SK-N-SH (cell line): ENCODE data around the gene MIS18A. TPM values are rescaled to one million over a fixed set of nuclear protein-coding genes. Genes with fewer than 3 reads are reported as not detected.

Experiments
- CTCF ChIA-PET: fragments of 300-600, 350-600 bp; formaldehyde crosslinking; extraction: SDS; loops from one replicate; lab custom pipeline; 2021; lab: Yijun Ruan, JAX
- POLR2A ChIA-PET: fragments of 350-600 bp; sonication (Branson Sonifier 250); formaldehyde crosslinking; extraction: SDS; loops from one replicate; lab custom pipeline; 2020; ENCODE audit warnings: antibody characterized with exemption, inconsistent platforms; lab: Yijun Ruan, JAX
- DNase-seq: peaks from one replicate; pipeline ENCODE4 v3.0.0; 2012
- H2AFZ ChIP-seq: fragments of 200-600 bp; sonication (generic); 2 replicates; pipeline ENCODE4 v1.8.1; 2016; ENCODE audit warnings: antibody characterized with exemption, mild to moderate bottlenecking, low read depth
- H3F3A ChIP-seq: fragments of 200-600 bp; sonication (generic); replicated peaks from 2 replicates; pipeline ENCODE3; 2016; ENCODE audit warnings: antibody characterized with exemption, mild to moderate bottlenecking; ENCODE audit not compliant: insufficient read depth
- H3K27ac ChIP-seq, 2 experiments: fragments of 200-500 bp in 1 of 2; fragments of 200-600 bp in 1 of 2; sonication (Bioruptor generic) in 1 of 2; sonication (generic), shearing (Covaris generic) in 1 of 2; 2 replicates each; pipeline versions ENCODE4 v1.5.1 to v1.6.1; 2014 to 2016; ENCODE audit warnings: low read depth in 2 of 2, inconsistent platforms in 1 of 2, low read length in 1 of 2, mild to moderate bottlenecking in 1 of 2, mixed read lengths in 1 of 2
- H3K27me3 ChIP-seq: fragments of 200-600 bp; sonication (generic), shearing (Covaris generic); 2 replicates; pipeline ENCODE4 v1.6.1; 2016; ENCODE audit warnings: mixed run types; ENCODE audit not compliant: insufficient read depth
- H3K36me3 ChIP-seq, 2 experiments: fragments of 200-500 bp in 1 of 2; fragments of 200-600 bp in 1 of 2; sonication (Bioruptor generic) in 1 of 2; sonication (generic) in 1 of 2; replicated peaks in 1 of 2; 2 replicates each; pipeline versions ENCODE3 to v1.5.1; 2014 to 2016; ENCODE audit warnings: low read length in 1 of 2, mild to moderate bottlenecking in 1 of 2; ENCODE audit not compliant: insufficient read depth in 2 of 2, control insufficient read depth in 1 of 2
- H3K4me1 ChIP-seq, 2 experiments: fragments of 200-500 bp in 1 of 2; fragments of 200-600 bp in 1 of 2; sonication (Bioruptor generic) in 1 of 2; sonication (generic), shearing (Covaris generic) in 1 of 2; 2 replicates each; pipeline versions ENCODE4 v1.5.1 to v1.6.1; 2014 to 2016; ENCODE audit warnings: low read depth in 1 of 2, low read length in 1 of 2, mixed run types in 1 of 2; ENCODE audit not compliant: insufficient read depth in 2 of 2, control insufficient read depth in 1 of 2
- H3K4me2 ChIP-seq: fragments of 200-600 bp; sonication (generic), shearing (Covaris generic); 2 replicates; pipeline ENCODE4 v1.6.1; 2017; ENCODE audit warnings: mixed run types
- H3K4me3 ChIP-seq, 2 experiments: fragments of 200-500 bp in 1 of 2; fragments of 200-600 bp in 1 of 2; sonication (Bioruptor generic) in 1 of 2; sonication (generic), shearing (Covaris generic) in 1 of 2; 2 replicates each; pipeline versions ENCODE4 v1.5.1 to v1.8.1; 2014 to 2016; ENCODE audit warnings: low read depth in 2 of 2, inconsistent platforms in 1 of 2, low read length in 1 of 2, mild to moderate bottlenecking in 1 of 2, mixed read lengths in 1 of 2, moderate library complexity in 1 of 2
- H3K79me2 ChIP-seq: fragments of 200-600 bp; sonication (generic); 2 replicates; pipeline ENCODE4 v1.8.1; 2017; ENCODE audit warnings: mild to moderate bottlenecking; ENCODE audit not compliant: insufficient read depth
- H3K9ac ChIP-seq: fragments of 200-600 bp; sonication (generic); 2 replicates; pipeline ENCODE4 v1.6.1; 2017; ENCODE audit warnings: mixed run types
- H3K9me2 ChIP-seq: fragments of 200-600 bp; sonication (generic); 2 replicates; pipeline ENCODE4 v1.6.1; 2017; ENCODE audit warnings: mixed run types
- H3K9me3 ChIP-seq: fragments of 200-600 bp; sonication (generic); 2 replicates; pipeline ENCODE4 v1.6.1; 2017; ENCODE audit warnings: mixed run types, mild to moderate bottlenecking, moderate library complexity
- H4K20me1 ChIP-seq: fragments of 200-600 bp; sonication (generic); 2 replicates; pipeline ENCODE4 v1.6.1; 2017; ENCODE audit warnings: mild to moderate bottlenecking, mixed run types; ENCODE audit not compliant: insufficient read depth
- CTCF ChIP-seq: fragments of 200-600 bp; sonication (generic); IDR thresholded peaks from 2 replicates; pipeline ENCODE4 v1.6.1; 2017; ENCODE audit warnings: antibody characterized with exemption, mild to moderate bottlenecking, moderate library complexity
- EZH2phosphoT487 ChIP-seq: fragments of 200-600 bp; sonication (generic); IDR thresholded peaks from 2 replicates; pipeline ENCODE4 v1.6.1; 2017; ENCODE audit warnings: low read depth, mixed run types, mild to moderate bottlenecking, antibody characterized with exemption, moderate library complexity, borderline replicate concordance
- FOSL2 ChIP-seq: IDR thresholded peaks from 2 replicates; pipeline ENCODE4 v1.4.0; 2012; ENCODE audit warnings: low read depth, mild to moderate bottlenecking, moderate library complexity, borderline replicate concordance
- GATA2 ChIP-seq: sonication (generic); formaldehyde crosslinking; IDR thresholded peaks from 2 replicates; pipeline ENCODE4 v1.5.0; 2020; ENCODE audit warnings: mild to moderate bottlenecking, missing genetic modification reagents
- JUND ChIP-seq: IDR thresholded peaks from 2 replicates; pipeline ENCODE4 v1.4.0; 2012
- MAX ChIP-seq: IDR thresholded peaks from 2 replicates; pipeline ENCODE4 v1.4.0; 2012; ENCODE audit warnings: low read depth
- MXI1 ChIP-seq: IDR thresholded peaks from 2 replicates; pipeline ENCODE4 v1.6.1; 2012; ENCODE audit warnings: mild to moderate bottlenecking, low read depth, low read length, improper control_type of control experiment
- NFIC ChIP-seq: IDR thresholded peaks from 2 replicates; pipeline ENCODE4 v1.4.0; 2012; ENCODE audit warnings: borderline replicate concordance
- RXRA ChIP-seq: IDR thresholded peaks from 2 replicates; pipeline ENCODE4 v1.4.0; 2012; ENCODE audit warnings: low read depth, mild to moderate bottlenecking, borderline replicate concordance
- SMC3 ChIP-seq: IDR thresholded peaks from 2 replicates; pipeline ENCODE4 v1.6.1; 2012; ENCODE audit warnings: low read depth, low read length, improper control_type of control experiment
- TAF1 ChIP-seq: IDR thresholded peaks from 2 replicates; pipeline ENCODE4 v1.6.1; 2012; ENCODE audit warnings: low read depth, mild to moderate bottlenecking, low read length, moderate library complexity, borderline replicate concordance
- USF2 ChIP-seq: fragments of 150-350 bp; IDR thresholded peaks from 2 replicates; pipeline ENCODE4 v1.6.1; 2017; ENCODE audit warnings: antibody characterized with exemption, low read length, low read depth, borderline replicate concordance
- WGBS: methylation state at CpG from one replicate; pipeline ENCODE4 v1.1.6; 2017; ENCODE audit warnings: low lambda C conversion rate; 5-methylcytosine and 5-hydroxymethylcytosine counted together
- polyA plus RNA-seq, 3 experiments: library from polyadenylated mRNA; depleted of rRNA; stranded (reverse); fragments of >200 nt; gene quantifications; 2 replicates each; pipeline ENCODE4 v1.2.3, GENCODE V29; 2012

MIS18A gene
- polyA plus RNA-seq, 1 of the 3 experiments (the other 2 are of a cell fraction) = 14.2 TPM

- POLR2A ChIA-PET = no interaction called here
- H3K9ac ChIP-seq = no peak overlapping the region
- no peaks in the 10 kb centered on the region for H3K9me3 ChIP-seq
- H3F3A ChIP-seq = no peaks in the 10 kb centered on the region
- no peak for DNase-seq
- WGBS = 98% methylated on average over 7 of the region's 7 CpGs
- no peak for TF ChIP-seq CTCF
- no peak for TF ChIP-seq EZH2phosphoT487
- no peak for TF ChIP-seq MXI1
- TF ChIP-seq SMC3 = no peak
- no peaks in the 10 kb centered on the region for H3K4me1 ChIP-seq
- H3K27me3 ChIP-seq = no peaks in the 10 kb centered on the region
- no peaks in the 10 kb centered on the region for H4K20me1 ChIP-seq
- H3K79me2 ChIP-seq = no peaks in the 10 kb centered on the region
- H3K36me3 ChIP-seq = peaks cover 14 to 43% of the 10 kb centered on the region in 2 experiments
- CTCF ChIA-PET = no interaction called here
- no peaks in the 10 kb centered on the region for H3K9me2 ChIP-seq
- no peak overlapping the region for H3K4me3 ChIP-seq
- H2AFZ ChIP-seq = no peak overlapping the region
- H3K27ac ChIP-seq = no peak overlapping the region
- no peak overlapping the region for H3K4me2 ChIP-seq
Measured at GRCh38 chr21:32304998-32305397, 26.1 kb upstream of the MIS18A start.

GRCh38 chr21:32303385-32303784 lies 24.5 kb upstream of the MIS18A start:
- Histone ChIP-seq H3K79me2 (no peaks in the 10 kb centered on the region), H3K4me2 (no peak overlapping the region), H3K27ac (no peak overlapping the region), H2AFZ (no peak overlapping the region), H3K9me3 (no peaks in the 10 kb centered on the region), H3K9me2 (no peaks in the 10 kb centered on the region), H3K4me3 (no peak overlapping the region), H3K4me1 (no peaks in the 10 kb centered on the region), H3K9ac (no peak overlapping the region), H4K20me1 (no peaks in the 10 kb centered on the region), H3F3A (no peaks in the 10 kb centered on the region), H3K27me3 (no peaks in the 10 kb centered on the region), H3K36me3 (peaks cover 19 to 52% of the 10 kb centered on the region in 2 experiments)
- TF ChIP-seq MAX (no peak), FOSL2 (no peak), USF2 (no peak), MXI1 (no peak), NFIC (no peak)
- POLR2A ChIA-PET = no interaction called here
- 100% methylated on average over 1 of the region's 1 CpG for WGBS
- DNase-seq = no peak
- CTCF ChIA-PET = no interaction called here

- no peaks in the 10 kb centered on the region for H3K79me2 ChIP-seq
- H3K4me2 ChIP-seq = no peak overlapping the region
- H3K27ac ChIP-seq = no peak overlapping the region
- CTCF ChIA-PET = no interaction called here
- no peaks in the 10 kb centered on the region for H3K4me1 ChIP-seq
- no peak overlapping the region for H3K9ac ChIP-seq
- no peaks in the 10 kb centered on the region for H3K9me3 ChIP-seq
- POLR2A ChIA-PET = no interaction called here
- H3K4me3 ChIP-seq = no peak overlapping the region
- H3K36me3 ChIP-seq = peaks cover 27 to 55% of the 10 kb centered on the region in 2 experiments
- no peaks in the 10 kb centered on the region for H3F3A ChIP-seq
- WGBS = 98% methylated on average over 6 of the region's 6 CpGs
- H2AFZ ChIP-seq = no peak overlapping the region
- H3K27me3 ChIP-seq = no peaks in the 10 kb centered on the region
- no peaks in the 10 kb centered on the region for H3K9me2 ChIP-seq
- no peaks in the 10 kb centered on the region for H4K20me1 ChIP-seq
- DNase-seq = no peak
- TF ChIP-seq RXRA (no peak), GATA2 (CRISPR knock-in tag) (no peak), SMC3 (no peak), MXI1 (no peak), CTCF (no peak), EZH2phosphoT487 (no peak), JUND (no peak), TAF1 (no peak)
Measured at GRCh38 chr21:32302560-32302959, 23.7 kb upstream of the MIS18A start.
